NCI-H1048 (cell line): ENCODE data around the gene FBLIM1.
"Not testable (repeated sequence)": the region's sequence is repeated elsewhere in the genome, so short reads cannot be mapped to it uniquely, and the experiment has no call there.

Source experiments
- DNase-seq: peaks from one replicate; lab custom pipeline; 2025; lab: John Stamatoyannopoulos, UW

The FBLIM1 gene

GRCh38 chr1:15767941-15768340 is 9.3 kb downstream of the FBLIM1 start:
- DNase-seq = no peak

GRCh38 chr1:15768388-15768787 is 9.8 kb downstream of the FBLIM1 start:
- DNase-seq = no peak

GRCh38 chr1:15770313-15770962 is 11.8 kb downstream of the FBLIM1 start:
- DNase-seq = no peak

GRCh38 chr1:15771836-15772515 is 13.4 kb downstream of the FBLIM1 start:
- no peak for DNase-seq

- DNase-seq = no peak
These were observed 17.1 kb downstream of the FBLIM1 start for GRCh38 chr1:15775706-15776105.

- no peak for DNase-seq
These were observed 19.5 kb downstream of the FBLIM1 start for GRCh38 chr1:15777909-15778707.

- DNase-seq = no peak
These were observed 27.1 kb downstream of the FBLIM1 start for GRCh38 chr1:15785683-15786082.

GRCh38 chr1:15786581-15786980 is 28.0 kb downstream of the FBLIM1 start:
- no peak for DNase-seq

GRCh38 chr1:15788624-15789301 is 30.2 kb downstream of the FBLIM1 start:
- DNase-seq = no peak

- no peak for DNase-seq
These were observed 37.5 kb downstream of the FBLIM1 start for GRCh38 chr1:15796086-15796462.

GRCh38 chr1:15797614-15798390 is 39.2 kb downstream of the FBLIM1 start:
- no peak for DNase-seq

GRCh38 chr1:15799004-15799867 is 40.6 kb downstream of the FBLIM1 start:
- DNase-seq = no peak

- no peak for DNase-seq
These were observed 41.6 kb downstream of the FBLIM1 start for GRCh38 chr1:15799928-15800835.

GRCh38 chr1:15802234-15802965 is 43.8 kb downstream of the FBLIM1 start:
- no peak for DNase-seq

- no peak for DNase-seq
These were observed 44.8 kb downstream of the FBLIM1 start for GRCh38 chr1:15803380-15803779.

- no peak for DNase-seq
These were observed 45.5 kb downstream of the FBLIM1 start for GRCh38 chr1:15804060-15804459.

- DNase-seq = no peak
These were observed 48.5 kb downstream of the FBLIM1 start for GRCh38 chr1:15807121-15807520.

GRCh38 chr1:15807549-15807948 is 49.0 kb downstream of the FBLIM1 start, which contains the start of gene UQCRHL:
UQCRHL (minus strand) TSS chr1:15807649; CDS start chr1:15807649, 0 bp downstream.
- DNase-seq = not testable (repeated sequence)

- no peak for DNase-seq
These were observed 50.4 kb downstream of the FBLIM1 start for GRCh38 chr1:15808955-15809354.
